ENCODE data around the gene PLA2G3.

GRCh38 chr22:31161386-31161785, 21.1 kb upstream of the PLA2G3 start:
- TF ChIP-seq CTCF (IDR thresholded peaks at IDR 0.05; ENCODE audit: borderline replicate concordance, extremely low read depth, low read length, poor library complexity, severe bottlenecking): no peak
- no peak for TF ChIP-seq EZH2 (IDR thresholded peaks at IDR 0.05; ENCODE audit: borderline replicate concordance, low read depth, low read length, severe bottlenecking)

All from DND-41 (cell line).